Measurements from ENCODE around the gene PROC. TPM values are rescaled to one million over a fixed set of nuclear protein-coding genes. Genes with fewer than 3 reads are reported as not detected.

PROC gene
- total RNA-seq (2014; rRNA removed) = 0.35 and 0.58 TPM in 2 replicates
- percentile 18 among the genes with signal in this experiment for Bru-seq, nascent RNA
- BruChase-seq, experiment 1, labeled RNA remaining after a 6-hour chase = percentile 16 among the genes with signal in this experiment
- percentile 10 among the genes with signal in this experiment for BruChase-seq, experiment 2, labeled RNA remaining after a 2-hour chase
- long read RNA-seq, partial matches to known transcripts = 0 of 1 reads
- long read RNA-seq, other reads (novel, unspliced or antisense) = 0 of 1 reads

GRCh38 chr2:127418300-127419111 is at the start of gene PROC:
TSS of gene PROC (plus strand) at chr2:127418427. CDS start at chr2:127419943, 1,516 bp downstream.
- Histone ChIP-seq H3K4me2 (ENCODE audit: low read length) (no peak within 1 kb of the TSS), H3K4me1 (ENCODE audit: insufficient read depth, low read length) (peaks cover 29% of the 10 kb centered on the region), H3K4me3 (ENCODE audit: low read length) (no peak within 1 kb of the TSS), H2AFZ (ENCODE audit: low read length) (no peak within 1 kb of the TSS), H3K79me2 (ENCODE audit: low read length) (no peaks in the 10 kb centered on the region), H3K27me3 (ENCODE audit: low read length) (peaks cover 5% of the 10 kb centered on the region), H3K9me2 (replicated peaks; ENCODE audit: low read length) (no peaks in the 10 kb centered on the region), H3K27ac (ENCODE audit: low read length) (no peak within 1 kb of the TSS), H3K9ac (ENCODE audit: low read length) (no peak within 1 kb of the TSS), H3F3A (ENCODE audit: low read length, unreplicated experiment) (no peaks in the 10 kb centered on the region), H3K36me3 (ENCODE audit: low read depth, low read length) (no peaks in the 10 kb centered on the region), H3K9me3 (ENCODE audit: low read length) (no peaks in the 10 kb centered on the region), H4K20me1 (ENCODE audit: low read length) (no peaks in the 10 kb centered on the region)
- ChIA-PET CTCF (interaction anchor here (1.0 kb wide), 1 partner anchor 8 kb away, joined by 4 read pairs; no protein-coding TSS in a partner anchor), POLR2A (ENCODE audit: unreplicated experiment) (no interaction called here)
- no peak for ATAC-seq
- intact Hi-C loops (cut with micrococcal nuclease) = no loop called here
- TF ChIP-seq EZH2phosphoT487 (IDR thresholded peaks at IDR 0.05; ENCODE audit: borderline replicate concordance, low read length) (no peak), CTCF (conservative IDR thresholded peaks at IDR 0.05; ENCODE audit: low read depth, low read length) (no peak), EZH2 (IDR thresholded peaks at IDR 0.05; ENCODE audit: low read length, unreplicated experiment) (no peak)
- BruUV-seq (replicated peaks) = no TSS peak
- DNase-seq = no peak

GRCh38 chr2:127370010-127370409 is 48.2 kb upstream of the PROC start:
- ChIA-PET POLR2A (ENCODE audit: unreplicated experiment) (no interaction called here), CTCF (no interaction called here)
- Histone ChIP-seq H2AFZ (ENCODE audit: low read length) (no peak overlapping the region), H3K36me3 (ENCODE audit: low read depth, low read length) (peaks cover 3% of the 10 kb centered on the region; the same call in 1 of the 2 replicates), H3F3A (ENCODE audit: low read length, unreplicated experiment) (no peaks in the 10 kb centered on the region), H3K27me3 (ENCODE audit: low read length) (no peaks in the 10 kb centered on the region), H3K27ac (ENCODE audit: low read length) (no peak overlapping the region), H3K4me3 (ENCODE audit: low read length) (no peak overlapping the region), H3K9me2 (replicated peaks; ENCODE audit: low read length) (no peaks in the 10 kb centered on the region), H4K20me1 (ENCODE audit: low read length) (0 out of 2 replicates have a peak, but pooled peaks cover 8% of the 10 kb centered on the region), H3K4me1 (ENCODE audit: insufficient read depth, low read length) (no peaks in the 10 kb centered on the region), H3K79me2 (ENCODE audit: low read length) (peaks cover 94% of the 10 kb centered on the region), H3K4me2 (ENCODE audit: low read length) (no peak overlapping the region), H3K9me3 (ENCODE audit: low read length) (no peaks in the 10 kb centered on the region), H3K9ac (ENCODE audit: low read length) (no peak overlapping the region)
- intact Hi-C loops (cut with micrococcal nuclease) = no loop called here
- no TSS peak for BruUV-seq (replicated peaks)
- ATAC-seq (no peak), DNase-seq (no peak)
- no peak for TF ChIP-seq CTCF (conservative IDR thresholded peaks at IDR 0.05; ENCODE audit: low read depth, low read length)
- TF ChIP-seq EZH2 (IDR thresholded peaks at IDR 0.05; ENCODE audit: low read length, unreplicated experiment) = no peak
- no peak for TF ChIP-seq EZH2phosphoT487 (IDR thresholded peaks at IDR 0.05; ENCODE audit: borderline replicate concordance, low read length)

All from PC-3 (cell line).